Measurements from ENCODE around the gene AHNAK. TPM values are rescaled to one million over a fixed set of nuclear protein-coding genes. Genes with fewer than 3 reads are reported as not detected.
A peak's percentile ranks its signal among the peaks of the same experiment; 100 is the strongest.
"Not testable (repeated sequence)": the region's sequence is repeated elsewhere in the genome, so short reads cannot be mapped to it uniquely, and the experiment has no call there.

Gene AHNAK
- polyA plus RNA-seq, 1 experiment: 145 TPM

GRCh38 chr11:62572431-62572830 is 25.8 kb upstream of the AHNAK start:
- ChIA-PET POLR2A (no interaction called here), CTCF (interaction anchor here (0.8 to 4.6 kb wide), 5 partner anchors 12 to 178 kb away, joined by 3 to 31 read pairs (median 8); no protein-coding TSS in a partner anchor)
- peaks cover 20% of the 10 kb centered on the region for H3K36me3 ChIP-seq (ENCODE audit: control insufficient read depth, insufficient read depth, low read length)
- H3K27me3 ChIP-seq (ENCODE audit: control insufficient read depth, insufficient read depth, low read length): no peaks in the 10 kb centered on the region
- TF ChIP-seq CTCF (IDR thresholded peaks at IDR 0.05; ENCODE audit: insufficient read depth, low read depth, low read length): no peak
- peak overlapping the region; percentile 57 for H3K4me3 ChIP-seq (ENCODE audit: low read depth, low read length)
- no peak for DNase-seq (ENCODE audit: low read depth)

GRCh38 chr11:62571493-62571892 is 24.9 kb upstream of the AHNAK start:
- peaks cover 23% of the 10 kb centered on the region for H3K36me3 ChIP-seq (ENCODE audit: control insufficient read depth, insufficient read depth, low read length)
- H3K4me3 ChIP-seq (ENCODE audit: low read depth, low read length); DNase-seq (ENCODE audit: low read depth); POLR2A ChIA-PET; H3K27me3 ChIP-seq (ENCODE audit: control insufficient read depth, insufficient read depth, low read length): not testable (repeated sequence)
- CTCF ChIA-PET: interaction anchor here (1.7 to 4.6 kb wide), 3 partner anchors 11 to 177 kb away, joined by 6 to 31 read pairs (median 8); no protein-coding TSS in a partner anchor

GRCh38 chr11:62570903-62571302 is 24.3 kb upstream of the AHNAK start:
- H3K27me3 ChIP-seq (ENCODE audit: control insufficient read depth, insufficient read depth, low read length); DNase-seq (ENCODE audit: low read depth); H3K4me3 ChIP-seq (ENCODE audit: low read depth, low read length); POLR2A ChIA-PET: not testable (repeated sequence)
- CTCF ChIA-PET: interaction anchor here (2.7 to 4.6 kb wide), 2 partner anchors 10 to 28 kb away, joined by 8 to 31 read pairs; no protein-coding TSS in a partner anchor
- H3K36me3 ChIP-seq (ENCODE audit: control insufficient read depth, insufficient read depth, low read length): peaks cover 26% of the 10 kb centered on the region

- ChIA-PET CTCF (interaction anchor here (0.6 to 4.6 kb wide), 7 partner anchors 9 to 175 kb away, joined by 3 to 31 read pairs (median 3); no protein-coding TSS in a partner anchor), POLR2A (no interaction called here)
- no peak for DNase-seq (ENCODE audit: low read depth)
- Histone ChIP-seq H3K4me3 (ENCODE audit: low read depth, low read length) (no peak overlapping the region), H3K27me3 (ENCODE audit: control insufficient read depth, insufficient read depth, low read length) (no peaks in the 10 kb centered on the region), H3K36me3 (ENCODE audit: control insufficient read depth, insufficient read depth, low read length) (peaks cover 29% of the 10 kb centered on the region)
- TF ChIP-seq CTCF (IDR thresholded peaks at IDR 0.05; ENCODE audit: insufficient read depth, low read depth, low read length): no peak
Measured at GRCh38 chr11:62569611-62570010, 23.0 kb upstream of the AHNAK start.

- no peak for DNase-seq (ENCODE audit: low read depth)
- Histone ChIP-seq H3K27me3 (ENCODE audit: control insufficient read depth, insufficient read depth, low read length) (no peaks in the 10 kb centered on the region), H3K36me3 (ENCODE audit: control insufficient read depth, insufficient read depth, low read length) (peaks cover 32% of the 10 kb centered on the region), H3K4me3 (ENCODE audit: low read depth, low read length) (no peak overlapping the region)
- ChIA-PET CTCF (interaction anchor here (1.2 kb wide), 1 partner anchor 24 kb away, joined by 4 read pairs; no protein-coding TSS in a partner anchor), POLR2A (no interaction called here)
- no peak for TF ChIP-seq CTCF (IDR thresholded peaks at IDR 0.05; ENCODE audit: insufficient read depth, low read depth, low read length)
Measured at GRCh38 chr11:62567018-62567633, 20.5 kb upstream of the AHNAK start.

GRCh38 chr11:62566247-62566646 is 19.6 kb upstream of the AHNAK start:
- Histone ChIP-seq H3K27me3 (ENCODE audit: control insufficient read depth, insufficient read depth, low read length) (no peaks in the 10 kb centered on the region), H3K36me3 (ENCODE audit: control insufficient read depth, insufficient read depth, low read length) (peaks cover 28% of the 10 kb centered on the region), H3K4me3 (ENCODE audit: low read depth, low read length) (no peak overlapping the region)
- CTCF ChIA-PET: interaction anchor here (0.9 to 1.2 kb wide), 3 partner anchors 24 to 172 kb away, joined by 3 to 7 read pairs (median 4); no protein-coding TSS in a partner anchor
- no peak for TF ChIP-seq CTCF (IDR thresholded peaks at IDR 0.05; ENCODE audit: insufficient read depth, low read depth, low read length)
- DNase-seq (ENCODE audit: low read depth): no peak
- POLR2A ChIA-PET: no interaction called here
